Kidney (tissue), 14 donors: ENCODE measurements around the gene SORCS2. TPM values are rescaled to one million over a fixed set of nuclear protein-coding genes. Genes with fewer than 3 reads are reported as not detected.

Experiments
- DNase-seq, 5 donors: peaks; one replicate each; pipeline ENCODE4 v3.0.0-alpha.2; 2013 to 2020
- FAIRE-seq: peaks from 2 replicates; lab custom pipeline; 2012; peaks lifted over from hg19 to GRCh38; lab: Jason Lieb, UNC
- H3K27ac ChIP-seq, 2 donors: one replicate each; pipeline ENCODE4 v1.7.0; 2013; ENCODE audit warnings: low read depth in 2 of 2, low read length in 2 of 2, inconsistent platforms in 1 of 2
- H3K27me3 ChIP-seq: one replicate; pipeline ENCODE4 v1.7.1; 2013; ENCODE audit warnings: low read length, inconsistent platforms; ENCODE audit not compliant: control insufficient read depth, insufficient read depth
- H3K36me3 ChIP-seq, 3 donors: one replicate each; pipeline versions ENCODE4 v1.7.0 to v1.7.1; 2013; ENCODE audit warnings: low read length in 3 of 3, control low read depth in 1 of 3, inconsistent platforms in 1 of 3; ENCODE audit not compliant: insufficient read depth in 3 of 3, control insufficient read depth in 2 of 3
- H3K4me1 ChIP-seq, 3 donors: one replicate each; pipeline versions ENCODE4 v1.7.0 to v1.7.1; 2013; ENCODE audit warnings: low read length in 3 of 3, inconsistent platforms in 1 of 3, low read depth in 1 of 3; ENCODE audit not compliant: control insufficient read depth in 2 of 3, insufficient read depth in 2 of 3
- H3K4me3 ChIP-seq, 3 donors: one replicate each; pipeline versions ENCODE4 v1.7.0 to v1.8.1; 2013; ENCODE audit warnings: low read length in 3 of 3, control low read depth in 1 of 3, inconsistent platforms in 1 of 3
- H3K9ac ChIP-seq, 3 donors: one replicate each; pipeline versions ENCODE4 v1.7.0 to v1.7.1; 2013; ENCODE audit warnings: low read length in 3 of 3, control low read depth in 1 of 3, inconsistent platforms in 1 of 3
- H3K9me3 ChIP-seq, 3 donors: one replicate each; pipeline versions ENCODE4 v1.7.0 to v1.7.1; 2013; ENCODE audit warnings: low read length in 3 of 3, control low read depth in 1 of 3, inconsistent platforms in 1 of 3; ENCODE audit not compliant: control insufficient read depth in 2 of 3, insufficient read depth in 1 of 3
- CTCF ChIP-seq: IDR thresholded peaks from 3 replicates; pipeline ENCODE4 v1.5.1; 2012; ENCODE audit warnings: mild to moderate bottlenecking, moderate library complexity, borderline replicate concordance; ENCODE audit not compliant: insufficient read depth; ENCODE audit errors: extremely low read depth
- intact Hi-C: fragments of 100-400 bp; cut with DNase I; formaldehyde crosslinking; loops from one replicate; pipeline ENCODE4 v1.11.1; 2022
- polyA plus RNA-seq: library from polyadenylated mRNA; stranded (reverse); fragments of 350-450 nt; fragmentation: Illumina TruSeq; extraction: RNeasy Lipid Tissue Mini Kit (QIAGEN cat#74804); gene quantifications from one replicate; pipeline ENCODE4 v1.2.3, GENCODE V29; 2014; ENCODE audit warnings: low read depth, low replicate concordance; ENCODE audit not compliant: insufficient read depth
- total RNA-seq: library from RNA; stranded (reverse); fragmentation: NEBNext Ultra II Directional; extraction: Animal tissue kit (Norgen Biotek cat#: 25700); gene quantifications from one replicate; pipeline ENCODE4 v1.2.1, GENCODE V29; 2021
- donor health status: control.
- donor health status: control.
- donor health status: control.
- donor health status: control.
- donor health status: control.
- donor health status: DM: yes; HTN: yes; CAD: no.
- donor health status: Normal renal cell carcinoma (clear cell type).

Gene SORCS2
- total and polyA plus RNA-seq, 2 donors from 2014 or later, result 6.1 to 9.1 TPM

DNA sequence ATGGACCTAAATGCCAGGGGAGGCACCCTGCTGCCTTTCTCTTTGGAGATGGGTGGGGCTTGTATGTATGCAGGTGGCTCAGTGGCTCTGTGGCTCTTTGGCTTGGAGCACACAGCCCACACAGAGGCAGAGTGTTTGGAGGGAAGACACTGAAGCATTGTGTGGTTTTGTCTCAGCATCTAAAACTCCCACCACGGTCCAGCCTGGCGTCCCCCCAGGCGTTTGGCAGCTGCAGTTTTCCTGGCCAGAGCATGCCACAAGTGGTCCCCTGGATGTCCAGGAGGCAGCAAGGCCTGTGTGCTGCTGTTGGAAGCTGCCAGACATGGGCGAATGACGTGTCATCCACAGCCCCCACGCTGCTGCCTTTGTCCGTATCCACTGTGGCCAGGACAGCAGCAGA is 274.6 kb downstream of the SORCS2 start:
- Histone ChIP-seq H3K27ac (no peak overlapping the region), H3K9me3 (peaks cover 0 to 6% (median 0%) of the 10 kb centered on the region in 3 donors), H3K4me3 (no peak overlapping the region), H3K36me3 (no peaks in the 10 kb centered on the region), H3K4me1 (no peaks in the 10 kb centered on the region), H3K9ac (no peak overlapping the region), H3K27me3 (no peaks in the 10 kb centered on the region)
- no peak for DNase-seq
- no peak for FAIRE-seq
- intact Hi-C loops, result no loop called here
- no peak for TF ChIP-seq CTCF

DNA sequence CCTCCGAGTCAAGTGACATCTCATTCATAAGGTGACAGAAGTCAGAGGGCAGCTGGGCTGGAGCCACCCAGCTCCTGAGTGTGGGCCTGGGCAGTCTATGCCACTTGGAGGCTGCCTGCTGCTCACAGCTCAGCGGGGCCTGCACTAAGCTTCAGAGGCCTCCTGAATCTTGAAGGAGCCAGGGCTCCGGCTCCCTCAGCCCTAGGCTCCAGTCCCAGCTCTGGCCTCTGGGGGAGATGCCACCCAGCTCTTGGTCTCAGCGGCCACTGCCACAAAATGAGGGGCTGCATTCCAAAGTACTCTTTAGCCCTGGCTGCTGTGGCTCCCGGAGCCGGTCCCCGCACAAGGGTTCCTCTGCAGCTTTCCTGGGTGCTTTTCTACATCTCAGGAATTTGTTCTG is 275.1 kb downstream of the SORCS2 start:
- no peak overlapping the region for H3K27ac ChIP-seq
- no peak overlapping the region for H3K9ac ChIP-seq
- no peak overlapping the region for H3K4me3 ChIP-seq
- no peak for FAIRE-seq
- DNase-seq, result no peak
- no peak for TF ChIP-seq CTCF
- H3K36me3 ChIP-seq, result no peaks in the 10 kb centered on the region
- peaks cover 0 to 6% (median 0%) of the 10 kb centered on the region in 3 donors for H3K9me3 ChIP-seq
- no peaks in the 10 kb centered on the region for H3K4me1 ChIP-seq
- intact Hi-C loops, result no loop called here
- H3K27me3 ChIP-seq, result no peaks in the 10 kb centered on the region

DNA sequence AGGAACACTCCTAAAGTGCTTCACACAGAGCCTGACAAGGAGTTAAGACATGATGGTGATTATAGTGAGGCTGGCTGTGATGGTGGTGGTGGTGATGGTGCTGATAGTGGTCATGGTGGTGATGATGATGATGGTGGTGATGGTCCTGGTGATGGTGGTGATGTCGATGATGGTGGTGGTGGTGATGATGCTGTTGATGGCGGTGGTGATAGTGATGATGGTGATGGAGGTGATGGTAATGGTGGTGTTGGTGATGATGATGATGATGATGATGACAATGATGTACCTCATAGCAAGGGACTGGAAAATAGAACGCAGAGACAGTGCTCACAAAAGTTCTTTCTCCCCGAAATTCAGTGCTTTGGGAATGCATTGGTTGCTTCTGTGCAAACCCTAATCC is 276.7 kb downstream of the SORCS2 start:
- FAIRE-seq (no peak), DNase-seq (no peak)
- no peak overlapping the region for H3K27ac ChIP-seq
- H3K36me3 ChIP-seq, result no peaks in the 10 kb centered on the region
- no peaks in the 10 kb centered on the region for H3K4me1 ChIP-seq
- H3K27me3 ChIP-seq, result no peaks in the 10 kb centered on the region
- intact Hi-C loops, result no loop called here
- no peak overlapping the region for H3K4me3 ChIP-seq
- peaks cover 0 to 6% (median 0%) of the 10 kb centered on the region in 3 donors for H3K9me3 ChIP-seq
- TF ChIP-seq CTCF, result no peak
- H3K9ac ChIP-seq, result no peak overlapping the region

DNA sequence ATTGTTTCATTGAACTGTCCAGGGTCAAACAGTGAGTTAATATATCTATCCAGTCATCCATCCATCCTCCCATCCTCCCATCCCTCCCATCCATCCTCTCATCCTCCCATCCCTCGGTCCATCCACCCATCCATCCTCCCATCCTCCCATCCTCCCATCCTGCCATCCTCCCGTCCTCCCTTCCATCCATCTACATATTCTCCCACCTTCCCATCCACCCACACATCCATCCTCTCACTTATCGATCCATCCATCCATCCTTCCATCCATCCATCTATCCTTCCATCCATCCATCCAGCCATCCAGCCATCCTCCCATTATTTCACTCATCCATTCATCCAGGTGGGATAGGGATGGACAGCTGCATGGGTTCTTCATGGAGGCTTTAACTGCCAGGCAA is 277.8 kb downstream of the SORCS2 start:
- H3K27me3 ChIP-seq, result no peaks in the 10 kb centered on the region
- no peak for DNase-seq
- no peak for TF ChIP-seq CTCF
- no peaks in the 10 kb centered on the region for H3K4me1 ChIP-seq
- peaks cover 0 to 6% (median 0%) of the 10 kb centered on the region in 3 donors for H3K9me3 ChIP-seq
- intact Hi-C loops, result no loop called here
- H3K36me3 ChIP-seq, result no peaks in the 10 kb centered on the region
- H3K27ac ChIP-seq, result no peak overlapping the region
- no peak for FAIRE-seq
- H3K4me3 ChIP-seq, result no peak overlapping the region
- H3K9ac ChIP-seq, result no peak overlapping the region
